Breast epithelium (tissue), 4 donors: Measurements from ENCODE around the gene PAQR4. TPM values are rescaled to one million over a fixed set of nuclear protein-coding genes. Genes with fewer than 3 reads are reported as not detected.

Source experiments
- DNase-seq, 2 donors: peaks; one replicate each; pipeline ENCODE4 v3.0.0-alpha.2; 2019; ENCODE audit warnings: low spot score in 2 of 2
- H3K27ac ChIP-seq, 2 donors: fragments of 200-600 bp; sonication (generic) in 1 of 2; one replicate each; pipeline ENCODE4 v1.5.1; 2016 to 2019; ENCODE audit warnings: mild to moderate bottlenecking in 1 of 2
- H3K27me3 ChIP-seq, 2 donors: fragments of 200-600 bp; sonication (generic) in 1 of 2; one replicate each; pipeline versions ENCODE4 v1.5.1 to v1.6.0; 2017 to 2019; ENCODE audit warnings: control low read depth in 1 of 2, mild to moderate bottlenecking in 1 of 2
- H3K36me3 ChIP-seq: fragments of 200-600 bp; one replicate; pipeline ENCODE4 v1.5.1; 2019
- H3K4me1 ChIP-seq, 2 donors: fragments of 200-600 bp; sonication (generic); one replicate each; pipeline ENCODE4 v1.5.1; 2016 to 2019; ENCODE audit warnings: control low read depth in 1 of 2
- H3K4me3 ChIP-seq, 3 donors: fragments of 200-600 bp; sonication (generic); 1 replicate in 2 of 3; 2 replicates in 1 of 3; pipeline ENCODE4 v1.5.1; 2016 to 2019; ENCODE audit warnings: mild to moderate bottlenecking in 3 of 3, moderate library complexity in 2 of 3
- H3K9me3 ChIP-seq, 2 donors: fragments of 200-600 bp; sonication (generic) in 1 of 2; one replicate each; pipeline ENCODE4 v1.5.1; 2016 to 2019; ENCODE audit warnings: control low read depth in 1 of 2
- CTCF ChIP-seq, 3 donors: fragments of 450-650 bp; IDR thresholded peaks; one replicate each; pipeline ENCODE4 v1.5.1; 2016 to 2017; ENCODE audit warnings: antibody characterized with exemption in 3 of 3, mild to moderate bottlenecking in 3 of 3, moderate library complexity in 3 of 3
- POLR2A ChIP-seq: fragments of 450-650 bp; IDR thresholded peaks from one replicate; pipeline ENCODE4 v1.6.1; 2016; ENCODE audit warnings: antibody characterized with exemption, mild to moderate bottlenecking, moderate library complexity
- POLR2AphosphoS5 ChIP-seq, 3 donors: sonication (generic); formaldehyde crosslinking; IDR thresholded peaks; one replicate each; pipeline ENCODE4 v1.6.1; 2017; ENCODE audit warnings: antibody characterized with exemption in 3 of 3
- intact Hi-C: fragments of 100-400 bp; cut with DNase I; formaldehyde crosslinking; loops from one replicate; pipeline ENCODE4 v1.15.1; 2023; ENCODE audit warnings: low total_unique reads
- total RNA-seq, 3 donors: library from RNA; depleted of rRNA; stranded (reverse); fragments of >200 nt; gene quantifications; one replicate each; pipeline ENCODE4 v1.1.0, GENCODE V29; 2016

Gene PAQR4
- total RNA-seq, 3 donors from 2014 or later, result 2.0 to 4.0 (median 3.7) TPM

- TF ChIP-seq CTCF (IDR thresholded peaks at IDR 0.05), result no peak
- TF ChIP-seq POLR2A, result no peak
- TF ChIP-seq POLR2AphosphoS5 (IDR thresholded peaks at IDR 0.05), result no peak
- Histone ChIP-seq H3K27me3 (peaks cover 3 to 40% of the 10 kb centered on the region in 2 donors), H3K4me3 (no peak overlapping the region), H3K27ac (no peak overlapping the region), H3K9me3 (no peaks in the 10 kb centered on the region), H3K36me3 (no peaks in the 10 kb centered on the region), H3K4me1 (no peaks in the 10 kb centered on the region)
- no peak for DNase-seq
- intact Hi-C loops, result no loop called here
Observed at GRCh38 chr16:3014971-3015370, 45.8 kb downstream of the PAQR4 start.

GRCh38 chr16:3015865-3016521 lies 46.8 kb downstream of the PAQR4 start:
- Histone ChIP-seq H3K27me3 (peaks cover 3 to 36% of the 10 kb centered on the region in 2 donors), H3K9me3 (no peaks in the 10 kb centered on the region), H3K36me3 (no peaks in the 10 kb centered on the region), H3K4me1 (no peaks in the 10 kb centered on the region), H3K4me3 (no peak overlapping the region), H3K27ac (no peak overlapping the region)
- no peak for DNase-seq
- intact Hi-C loops, result no loop called here
- TF ChIP-seq POLR2AphosphoS5 (IDR thresholded peaks at IDR 0.05), result no peak
- no peak for TF ChIP-seq CTCF (IDR thresholded peaks at IDR 0.05)
- no peak for TF ChIP-seq POLR2A

- Histone ChIP-seq H3K27me3 (peaks cover 3 to 26% of the 10 kb centered on the region in 2 donors), H3K36me3 (no peaks in the 10 kb centered on the region)
- intact Hi-C loops, result no loop called here
Observed at GRCh38 chr16:3017344-3017743, 48.2 kb downstream of the PAQR4 start.

GRCh38 chr16:3017794-3018506 lies 48.8 kb downstream of the PAQR4 start, which contains the start of gene CLDN6:
Gene CLDN6, minus strand, starts transcription at chr16:3018183. Its CDS starts 2,162 bp downstream, at chr16:3016021.
- no peaks in the 10 kb centered on the region for H3K9me3 ChIP-seq
- intact Hi-C loops, result no loop called here
- no peak for DNase-seq
- no peak within 1 kb of the TSS for H3K27ac ChIP-seq
- peaks cover 11 to 15% of the 10 kb centered on the region in 2 donors for H3K4me1 ChIP-seq
- no peak within 1 kb of the TSS for H3K4me3 ChIP-seq
- H3K27me3 ChIP-seq, result peaks cover 3 to 23% of the 10 kb centered on the region in 2 donors
- no peaks in the 10 kb centered on the region for H3K36me3 ChIP-seq
- TF ChIP-seq CTCF (IDR thresholded peaks at IDR 0.05), result no peak
- TF ChIP-seq POLR2A, result no peak
- TF ChIP-seq POLR2AphosphoS5 (IDR thresholded peaks at IDR 0.05), result no peak

More at GRCh38 chr16:3017344-3017743, 48.2 kb downstream of the PAQR4 start:
- Histone ChIP-seq H3K27ac (no peak overlapping the region), H3K4me3 (no peak overlapping the region), H3K4me1 (peaks cover 6 to 9% of the 10 kb centered on the region in 2 donors), H3K9me3 (no peaks in the 10 kb centered on the region)
- DNase-seq, result no peak
- TF ChIP-seq POLR2AphosphoS5 (IDR thresholded peaks at IDR 0.05) (no peak), CTCF (IDR thresholded peaks at IDR 0.05) (no peak), POLR2A (no peak)
